Measurements from ENCODE around the gene KRT83.

Gene KRT83

DNA sequence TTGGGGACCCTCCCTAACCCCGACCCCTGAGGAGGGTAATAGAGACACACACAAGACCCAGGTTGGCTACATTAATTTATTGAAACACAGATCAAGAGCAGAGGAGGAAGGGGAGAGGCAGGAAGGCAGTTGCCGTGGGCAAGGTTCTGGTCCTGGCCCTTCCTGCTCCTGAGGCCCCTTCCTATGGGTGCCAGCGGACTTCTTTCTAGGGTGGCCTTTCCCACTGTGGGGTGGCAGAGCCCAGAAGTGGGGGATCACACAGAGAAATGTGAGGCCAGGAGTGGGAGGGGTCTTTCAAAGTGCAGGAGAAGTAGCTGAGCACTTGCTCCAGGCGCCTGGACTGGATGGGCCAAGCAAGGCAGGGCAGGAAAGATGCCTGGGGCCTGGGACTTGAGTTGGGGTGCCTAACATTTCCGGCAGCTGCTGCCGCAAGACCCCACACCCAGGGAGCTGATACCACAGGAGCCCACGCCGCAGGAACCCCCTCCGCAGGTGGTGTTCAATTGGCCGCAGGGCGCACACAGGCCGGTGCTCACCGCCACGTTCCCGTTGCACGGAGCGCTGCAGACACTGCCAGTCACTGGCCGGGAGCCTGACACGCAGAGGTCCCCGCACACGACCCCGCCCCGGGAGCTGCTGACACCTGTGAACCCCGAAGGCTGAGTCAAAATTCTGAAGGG lies 35.2 kb downstream of the KRT83 start (continued):
- TF ChIP-seq ZNF362 (tag by site-specific recombination; IDR thresholded peaks at IDR 0.05): no peak
- no peak for TF ChIP-seq ZXDB (tag by site-specific recombination; IDR thresholded peaks at IDR 0.05)
- no peak for TF ChIP-seq ZNF560 (tag by site-specific recombination; IDR thresholded peaks at IDR 0.05; ENCODE audit: borderline replicate concordance)
- no peak for TF ChIP-seq ZNF521 (tag by site-specific recombination; IDR thresholded peaks at IDR 0.05)
- TF ChIP-seq KLF8 (tag by site-specific recombination; IDR thresholded peaks at IDR 0.05): no peak

DNA sequence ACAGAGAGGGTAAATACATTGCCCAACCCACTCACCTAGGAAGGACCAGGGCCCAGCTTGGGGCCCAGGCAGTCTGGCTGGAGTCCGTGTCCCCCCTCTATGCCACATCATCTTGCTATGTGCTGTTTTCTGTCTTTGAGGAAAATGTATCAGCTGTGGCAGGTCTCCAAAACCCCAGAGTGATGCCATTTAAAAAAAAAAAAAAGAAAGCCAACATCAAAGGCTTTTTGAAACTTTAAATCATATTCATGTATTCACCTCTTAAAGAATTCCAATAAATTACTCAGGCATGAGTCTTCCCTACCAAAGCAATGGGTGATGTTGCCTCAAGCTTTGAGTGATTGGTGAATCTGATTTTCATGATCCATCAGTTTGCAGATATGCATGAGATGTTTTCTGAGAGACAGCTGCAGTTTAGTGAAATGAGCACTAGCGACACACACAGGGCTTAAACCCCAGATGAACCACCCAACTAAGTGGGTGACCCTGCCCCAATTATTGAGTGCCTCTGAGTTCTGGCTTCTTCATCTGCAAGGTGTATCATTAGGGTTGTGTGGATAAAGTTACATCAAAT lies 35.9 kb downstream of the KRT83 start:
- TF ChIP-seq, protein P1, sequence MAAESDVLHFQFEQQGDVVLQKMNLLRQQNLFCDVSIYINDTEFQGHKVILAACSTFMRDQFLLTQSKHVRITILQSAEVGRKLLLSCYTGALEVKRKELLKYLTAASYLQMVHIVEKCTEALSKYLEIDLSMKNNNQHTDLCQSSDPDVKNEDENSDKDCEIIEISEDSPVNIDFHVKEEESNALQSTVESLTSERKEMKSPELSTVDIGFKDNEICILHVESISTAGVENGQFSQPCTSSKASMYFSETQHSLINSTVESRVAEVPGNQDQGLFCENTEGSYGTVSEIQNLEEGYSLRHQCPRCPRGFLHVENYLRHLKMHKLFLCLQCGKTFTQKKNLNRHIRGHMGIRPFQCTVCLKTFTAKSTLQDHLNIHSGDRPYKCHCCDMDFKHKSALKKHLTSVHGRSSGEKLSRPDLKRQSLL (tag by site-specific recombination; IDR thresholded peaks at IDR 0.05): no peak
- TF ChIP-seq ZNF138 (tag by site-specific recombination; IDR thresholded peaks at IDR 0.05; ENCODE audit: borderline replicate concordance) (no peak), ZNF704 (tag by site-specific recombination; IDR thresholded peaks at IDR 0.05) (no peak), ZNF26 (tag by site-specific recombination; IDR thresholded peaks at IDR 0.05) (no peak), ZNF248 (tag by site-specific recombination; IDR thresholded peaks at IDR 0.05) (no peak), ZNF311 (tag by site-specific recombination; IDR thresholded peaks at IDR 0.05; ENCODE audit: borderline replicate concordance) (no peak), ZNF514 (tag by site-specific recombination; IDR thresholded peaks at IDR 0.05) (no peak), BCL11A (tag by site-specific recombination; IDR thresholded peaks at IDR 0.05; ENCODE audit: low read depth) (no peak), ZBTB49 (tag by site-specific recombination; IDR thresholded peaks at IDR 0.05; ENCODE audit: low read depth) (no peak), ZNF19 (tag by site-specific recombination; IDR thresholded peaks at IDR 0.05; ENCODE audit: low read depth) (no peak)
- TF ChIP-seq, protein P2, sequence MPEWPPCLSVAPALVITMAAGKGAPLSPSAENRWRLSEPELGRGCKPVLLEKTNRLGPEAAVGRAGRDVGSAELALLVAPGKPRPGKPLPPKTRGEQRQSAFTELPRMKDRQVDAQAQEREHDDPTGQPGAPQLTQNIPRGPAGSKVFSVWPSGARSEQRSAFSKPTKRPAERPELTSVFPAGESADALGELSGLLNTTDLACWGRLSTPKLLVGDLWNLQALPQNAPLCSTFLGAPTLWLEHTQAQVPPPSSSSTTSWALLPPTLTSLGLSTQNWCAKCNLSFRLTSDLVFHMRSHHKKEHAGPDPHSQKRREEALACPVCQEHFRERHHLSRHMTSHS (tag by site-specific recombination; IDR thresholded peaks at IDR 0.05): no peak
- no peaks in the 10 kb centered on the region for H3K4me1 ChIP-seq (ENCODE audit: control insufficient read depth, insufficient read depth, low read length)
- no peak overlapping the region for H3K4me3 ChIP-seq (ENCODE audit: low read depth, low read length)
- ChIA-PET CTCF (interaction anchor here (0.6 to 3.3 kb wide), 10 partner anchors 10 to 130 kb away, joined by 3 to 12 read pairs (median 4); no protein-coding TSS in a partner anchor), POLR2A (no interaction called here)
- no peaks in the 10 kb centered on the region for H3K36me3 ChIP-seq (ENCODE audit: control insufficient read depth in 2 of 2, insufficient read depth in 1 of 2, low read length in 2 of 2)
- H3K9me3 ChIP-seq (ENCODE audit: control insufficient read depth, insufficient read depth, low read depth, low read length): no peaks in the 10 kb centered on the region
- H3K27ac ChIP-seq (ENCODE audit: extremely low read depth, low read depth, low read length): no peak overlapping the region

Measured in HEK293 (cell line).